ENCODE results near the gene DAD1.

The DAD1 gene

DNA sequence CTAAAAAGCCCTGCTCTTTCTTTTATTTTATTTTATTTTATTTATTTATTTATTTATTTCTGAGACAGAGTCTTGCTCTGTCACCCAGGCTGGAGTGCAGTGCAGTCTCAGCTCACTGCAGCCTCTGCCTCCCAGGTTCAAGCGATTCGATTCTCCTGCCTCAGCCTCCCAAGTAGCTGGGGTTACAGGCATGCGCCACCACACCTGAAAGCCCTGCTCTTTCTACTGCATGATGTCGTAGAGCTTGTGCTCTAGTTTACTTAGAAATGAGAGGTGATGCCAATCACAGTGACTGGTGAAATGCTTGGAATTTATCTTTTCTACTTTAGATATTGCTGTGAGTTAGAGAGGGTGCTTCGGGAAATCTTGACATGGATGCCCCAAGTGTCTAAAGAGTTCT lies 54.5 kb downstream of the DAD1 start:
- TF ChIP-seq, protein P1, sequence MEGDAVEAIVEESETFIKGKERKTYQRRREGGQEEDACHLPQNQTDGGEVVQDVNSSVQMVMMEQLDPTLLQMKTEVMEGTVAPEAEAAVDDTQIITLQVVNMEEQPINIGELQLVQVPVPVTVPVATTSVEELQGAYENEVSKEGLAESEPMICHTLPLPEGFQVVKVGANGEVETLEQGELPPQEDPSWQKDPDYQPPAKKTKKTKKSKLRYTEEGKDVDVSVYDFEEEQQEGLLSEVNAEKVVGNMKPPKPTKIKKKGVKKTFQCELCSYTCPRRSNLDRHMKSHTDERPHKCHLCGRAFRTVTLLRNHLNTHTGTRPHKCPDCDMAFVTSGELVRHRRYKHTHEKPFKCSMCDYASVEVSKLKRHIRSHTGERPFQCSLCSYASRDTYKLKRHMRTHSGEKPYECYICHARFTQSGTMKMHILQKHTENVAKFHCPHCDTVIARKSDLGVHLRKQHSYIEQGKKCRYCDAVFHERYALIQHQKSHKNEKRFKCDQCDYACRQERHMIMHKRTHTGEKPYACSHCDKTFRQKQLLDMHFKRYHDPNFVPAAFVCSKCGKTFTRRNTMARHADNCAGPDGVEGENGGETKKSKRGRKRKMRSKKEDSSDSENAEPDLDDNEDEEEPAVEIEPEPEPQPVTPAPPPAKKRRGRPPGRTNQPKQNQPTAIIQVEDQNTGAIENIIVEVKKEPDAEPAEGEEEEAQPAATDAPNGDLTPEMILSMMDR (IDR thresholded peaks at IDR 0.05; ENCODE audit: insufficient read depth, low read length, poor library complexity, severe bottlenecking) = no peak
- TF ChIP-seq EZH2phosphoT487 (conservative IDR thresholded peaks at IDR 0.05; ENCODE audit: low read length) = no peak
- no peak overlapping the region for H3K4me2 ChIP-seq (ENCODE audit: low read depth, low read length, poor library complexity, severe bottlenecking)
- H3K9ac ChIP-seq (ENCODE audit: low read length) = no peak overlapping the region

DNA sequence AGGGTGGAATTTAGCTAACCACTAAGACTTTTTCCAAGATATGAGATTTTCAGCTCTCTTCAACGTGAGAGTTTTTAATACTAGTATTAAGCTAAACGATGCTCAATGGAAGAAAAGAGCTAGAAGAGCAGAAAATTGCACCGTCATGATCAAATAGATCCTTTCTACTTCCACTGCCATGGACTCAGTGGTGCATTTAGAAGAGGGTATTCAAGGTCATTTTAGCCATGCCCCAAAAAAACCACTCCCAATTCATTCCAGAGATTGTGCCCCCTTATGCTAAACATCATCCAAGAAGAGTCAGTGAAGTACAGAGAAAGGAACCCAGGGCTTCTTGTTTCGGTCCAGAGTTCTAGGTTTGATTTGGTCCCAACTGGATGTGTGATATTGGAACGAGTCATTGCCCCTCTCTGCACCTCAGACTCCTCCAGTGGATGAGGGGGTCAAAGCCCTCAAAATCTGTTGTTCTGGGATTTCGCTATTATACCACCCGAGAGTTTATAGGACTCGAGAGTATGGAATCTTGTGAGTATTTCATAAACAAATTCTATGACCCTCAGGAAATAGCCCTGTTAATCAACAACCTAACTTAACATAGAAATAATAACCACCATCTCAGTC lies 55.2 kb downstream of the DAD1 start:
- H3F3A ChIP-seq (ENCODE audit: insufficient read depth) = peaks cover 20% of the 10 kb centered on the region
- no peaks in the 10 kb centered on the region for H3K9me2 ChIP-seq (replicated peaks; ENCODE audit: insufficient read depth, low read length)
- no peaks in the 10 kb centered on the region for H4K20me1 ChIP-seq (ENCODE audit: low read depth, low read length)
- 0 out of 2 replicates have a peak, but pooled peaks cover 6% of the 10 kb centered on the region for H3K36me3 ChIP-seq (ENCODE audit: low read length)
- H3K4me2 ChIP-seq (ENCODE audit: low read depth, low read length, poor library complexity, severe bottlenecking) = peak overlapping the region; percentile 68
- H3K27me3 ChIP-seq (ENCODE audit: low read length) = no peaks in the 10 kb centered on the region
- 0 out of 2 replicates have a peak, but pooled peaks cover 5% of the 10 kb centered on the region for H3K79me2 ChIP-seq (ENCODE audit: insufficient read depth, low read length)
- H2AFZ ChIP-seq (ENCODE audit: low read depth, low read length, severe bottlenecking) = no peak overlapping the region
- peak overlapping the region; percentile 85 for H3K27ac ChIP-seq (ENCODE audit: low read depth, low read length)
- H3K4me3 ChIP-seq (ENCODE audit: insufficient read depth, low read length, poor library complexity, severe bottlenecking) = no peak overlapping the region
- H3K9me3 ChIP-seq (ENCODE audit: insufficient read depth, low read length) = no peaks in the 10 kb centered on the region
- H3K9ac ChIP-seq (ENCODE audit: low read length) = peak overlapping the region; percentile 52; the same call in 1 of the 2 replicates
- TF ChIP-seq, protein P1 (IDR thresholded peaks at IDR 0.05; ENCODE audit: insufficient read depth, low read length, poor library complexity, severe bottlenecking) = no peak
- no peak for TF ChIP-seq EZH2phosphoT487 (conservative IDR thresholded peaks at IDR 0.05; ENCODE audit: low read length)

More for the DNA sequence above, 54.5 kb downstream of the DAD1 start:
- Histone ChIP-seq H3K36me3 (ENCODE audit: low read length) (0 out of 2 replicates have a peak, but pooled peaks cover 6% of the 10 kb centered on the region), H3K27ac (ENCODE audit: low read depth, low read length) (peak overlapping the region; percentile 0; the same call in 1 of the 2 replicates), H3K9me2 (replicated peaks; ENCODE audit: insufficient read depth, low read length) (no peaks in the 10 kb centered on the region), H3F3A (ENCODE audit: insufficient read depth) (peaks cover 13% of the 10 kb centered on the region; the same call in 1 of the 2 replicates), H3K79me2 (ENCODE audit: insufficient read depth, low read length) (0 out of 2 replicates have a peak, but pooled peaks cover 5% of the 10 kb centered on the region), H2AFZ (ENCODE audit: low read depth, low read length, severe bottlenecking) (no peak overlapping the region), H3K27me3 (ENCODE audit: low read length) (no peaks in the 10 kb centered on the region), H4K20me1 (ENCODE audit: low read depth, low read length) (no peaks in the 10 kb centered on the region), H3K4me3 (ENCODE audit: insufficient read depth, low read length, poor library complexity, severe bottlenecking) (no peak overlapping the region), H3K9me3 (ENCODE audit: insufficient read depth, low read length) (no peaks in the 10 kb centered on the region)

DNA sequence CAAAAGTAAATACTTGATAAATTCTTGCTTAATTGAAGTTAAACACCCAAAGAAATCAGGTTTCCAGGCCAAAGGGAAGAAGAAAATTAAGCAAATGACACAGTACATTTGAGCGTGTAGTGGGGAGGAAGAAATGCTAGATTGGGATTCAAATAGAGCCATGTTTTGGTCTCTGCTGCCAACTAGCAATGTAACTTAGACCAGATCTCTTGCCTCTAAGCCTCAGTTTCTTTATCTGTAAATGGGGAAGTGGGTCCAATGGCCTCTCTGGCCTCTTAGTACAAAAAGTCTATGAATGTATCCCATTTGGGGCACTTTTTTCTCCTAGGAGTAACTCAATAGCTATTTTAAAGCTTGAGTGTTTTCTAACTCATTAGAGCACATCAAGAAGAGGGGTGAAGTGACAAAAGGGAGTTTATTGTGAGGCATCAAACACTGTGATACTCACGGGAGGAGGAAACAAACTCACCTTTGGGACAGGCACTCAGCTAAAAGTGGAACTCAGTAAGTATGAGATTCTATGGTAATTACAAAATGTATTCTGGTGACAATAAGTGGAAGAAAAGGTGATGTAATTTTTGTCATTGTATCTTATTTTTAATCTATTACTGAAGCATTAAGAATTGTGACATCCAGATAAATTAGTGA lies 55.8 kb downstream of the DAD1 start:
- Histone ChIP-seq H4K20me1 (ENCODE audit: low read depth, low read length) (no peaks in the 10 kb centered on the region), H3K9me2 (replicated peaks; ENCODE audit: insufficient read depth, low read length) (no peaks in the 10 kb centered on the region), H3K4me2 (ENCODE audit: low read depth, low read length, poor library complexity, severe bottlenecking) (peak overlapping the region; percentile 68), H3K27me3 (ENCODE audit: low read length) (no peaks in the 10 kb centered on the region), H3K79me2 (ENCODE audit: insufficient read depth, low read length) (0 out of 2 replicates have a peak, but pooled peaks cover 5% of the 10 kb centered on the region), H2AFZ (ENCODE audit: low read depth, low read length, severe bottlenecking) (no peak overlapping the region), H3K27ac (ENCODE audit: low read depth, low read length) (peak overlapping the region; percentile 85), H3K9ac (ENCODE audit: low read length) (peak overlapping the region; percentile 52), H3K9me3 (ENCODE audit: insufficient read depth, low read length) (no peaks in the 10 kb centered on the region), H3K36me3 (ENCODE audit: low read length) (0 out of 2 replicates have a peak, but pooled peaks cover 6% of the 10 kb centered on the region), H3F3A (ENCODE audit: insufficient read depth) (peaks cover 25% of the 10 kb centered on the region), H3K4me3 (ENCODE audit: insufficient read depth, low read length, poor library complexity, severe bottlenecking) (peak overlapping the region; percentile 15)
- TF ChIP-seq, protein P1 (IDR thresholded peaks at IDR 0.05; ENCODE audit: insufficient read depth, low read length, poor library complexity, severe bottlenecking) = no peak
- no peak for TF ChIP-seq EZH2phosphoT487 (conservative IDR thresholded peaks at IDR 0.05; ENCODE audit: low read length)
